NCI-H2196 treated with DMSO at 0.1 percent for 48 hours (cell line): Measurements from ENCODE around the gene RNMT.
"Not testable (repeated sequence)": the region's sequence is repeated elsewhere in the genome, so short reads cannot be mapped to it uniquely, and the experiment has no call there.

Experiments used
- DNase-seq: peaks from one replicate; lab custom pipeline; 2025; ENCODE audit not compliant: unreplicated experiment; lab: John Stamatoyannopoulos, UW

The RNMT gene

DNA sequence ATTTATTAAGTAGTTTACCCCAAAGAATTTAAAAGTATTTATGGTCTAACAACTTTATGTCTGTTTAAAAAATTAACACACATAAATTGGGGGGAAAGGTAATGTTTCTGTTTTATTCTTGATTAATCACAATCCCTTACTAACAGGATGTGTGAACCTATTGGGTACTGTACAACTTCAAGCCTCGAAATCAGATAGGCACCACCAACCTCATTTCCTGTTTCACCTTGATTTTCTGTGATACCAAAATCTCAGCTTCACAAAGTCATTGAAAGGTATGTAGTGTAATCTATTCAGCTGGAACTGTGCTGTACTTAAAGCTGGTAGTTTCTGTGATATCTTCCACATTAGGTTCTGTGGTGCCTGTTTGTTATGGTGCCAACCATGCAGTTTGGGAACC lies 4.0 kb downstream of the RNMT start:
- no peak for DNase-seq

DNA sequence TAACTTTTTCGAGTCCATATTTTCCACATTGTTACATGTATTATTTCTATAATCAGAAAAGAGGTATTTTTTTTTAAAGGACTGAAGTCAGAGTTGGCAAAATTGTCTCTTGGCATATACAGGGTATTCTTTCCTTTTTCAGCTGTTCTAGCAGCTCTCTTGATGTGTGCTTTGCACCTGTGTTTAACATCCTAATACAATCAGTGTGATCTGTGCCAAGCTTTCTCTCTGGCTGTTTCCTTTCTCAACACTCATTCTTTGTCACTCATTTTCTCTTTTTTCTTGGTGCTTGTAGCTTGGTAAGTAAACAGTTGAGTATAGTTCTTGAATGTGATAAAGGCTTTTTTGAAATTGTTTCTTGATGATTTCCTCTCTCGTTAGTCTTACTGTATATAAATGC lies 9.2 kb downstream of the RNMT start:
- DNase-seq = no peak

DNA sequence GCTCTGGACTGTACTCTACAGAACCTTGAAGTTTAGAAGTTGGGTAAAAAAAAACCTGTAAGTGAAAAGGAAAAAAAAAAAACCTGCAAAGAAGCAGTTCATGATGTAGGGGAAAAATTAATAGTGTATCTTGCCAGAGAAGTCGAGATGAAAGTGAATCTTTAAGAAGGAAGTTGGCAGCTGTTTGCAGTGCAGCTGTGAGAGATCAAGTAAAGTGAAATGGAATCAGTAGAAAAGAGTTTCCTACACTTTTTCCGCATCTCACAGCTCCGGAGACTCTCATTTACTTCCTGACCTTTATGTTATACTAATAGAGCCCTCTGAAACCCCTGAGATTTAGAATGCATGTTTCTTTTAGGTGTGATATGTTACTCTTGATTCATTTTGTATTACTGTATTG lies 19.2 kb downstream of the RNMT start:
- no peak for DNase-seq

DNA sequence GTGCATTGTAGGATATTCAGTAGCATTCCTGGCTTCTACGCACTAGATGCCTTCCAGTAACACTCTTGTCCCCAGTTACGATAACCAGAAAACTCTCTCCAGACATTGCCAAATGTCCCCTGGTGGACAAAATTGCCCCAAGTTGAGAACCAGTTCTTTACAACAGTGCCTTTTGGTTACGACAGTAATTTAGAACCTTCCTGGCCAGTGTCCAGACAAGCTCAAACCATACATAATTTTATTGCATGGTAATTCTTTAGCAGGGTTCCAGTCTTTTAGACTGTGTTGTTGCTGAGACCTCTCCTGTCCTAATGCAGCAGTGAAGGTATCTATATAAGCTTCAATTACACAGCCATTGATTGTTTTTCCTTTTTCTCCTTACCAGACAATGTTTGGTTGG lies 20.2 kb downstream of the RNMT start:
- no peak for DNase-seq

DNA sequence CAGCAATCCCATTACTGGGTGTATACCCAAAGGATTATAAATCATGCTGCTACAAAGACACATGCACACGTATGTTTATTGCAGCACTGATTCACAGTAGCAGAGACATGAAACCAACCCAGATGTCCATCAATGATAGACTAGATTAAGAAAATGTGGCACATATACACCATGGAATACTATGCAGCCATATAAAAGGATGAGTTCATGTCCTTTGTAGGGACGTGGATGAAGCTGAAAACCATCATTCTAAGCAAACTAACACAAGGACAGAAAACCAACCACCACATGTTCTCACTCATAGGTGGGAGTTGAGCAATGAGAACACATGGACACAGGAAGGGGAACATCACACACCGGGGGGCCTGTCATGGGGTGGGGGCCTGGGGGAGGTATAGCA lies 25.1 kb downstream of the RNMT start:
- not testable (repeated sequence) for DNase-seq

DNA sequence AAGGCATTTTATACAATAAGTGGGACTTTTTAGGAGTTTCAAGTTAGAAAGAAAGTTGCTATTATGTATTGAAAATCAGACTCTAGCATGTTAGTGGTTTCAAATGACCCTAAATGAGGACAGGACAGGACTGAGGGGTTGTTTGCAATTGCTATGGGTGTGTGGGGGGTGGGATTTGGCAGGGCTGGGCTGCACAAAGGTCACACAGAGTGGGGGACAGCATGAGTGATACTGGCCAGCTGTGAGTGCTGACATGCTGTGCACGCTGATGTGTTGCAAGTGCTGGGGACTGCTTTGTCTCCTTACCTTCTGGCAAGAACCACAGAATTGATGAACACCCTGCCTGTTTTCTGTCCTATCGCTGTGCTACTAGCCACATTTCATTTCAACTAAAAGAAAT lies 29.8 kb downstream of the RNMT start:
- DNase-seq = no peak

DNA sequence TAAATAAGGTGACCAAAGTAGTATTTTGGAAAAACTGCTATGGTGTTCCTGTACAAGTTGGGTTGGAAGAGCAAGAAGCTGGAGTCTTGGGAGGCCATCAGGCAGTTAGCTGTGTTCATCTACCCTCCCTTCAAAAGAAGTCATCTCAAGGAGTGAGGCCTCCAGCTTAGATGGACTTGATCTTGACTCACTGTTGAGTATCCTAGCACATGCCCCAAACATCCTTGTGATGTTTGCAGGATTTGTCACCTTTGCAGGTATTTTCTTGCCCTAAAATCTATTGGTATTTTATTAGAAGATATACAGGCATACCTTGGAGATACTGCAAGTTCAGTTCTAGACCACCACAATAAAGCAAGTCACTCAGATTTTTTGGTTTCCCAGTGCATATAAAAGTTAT lies 30.2 kb downstream of the RNMT start:
- no peak for DNase-seq

DNA sequence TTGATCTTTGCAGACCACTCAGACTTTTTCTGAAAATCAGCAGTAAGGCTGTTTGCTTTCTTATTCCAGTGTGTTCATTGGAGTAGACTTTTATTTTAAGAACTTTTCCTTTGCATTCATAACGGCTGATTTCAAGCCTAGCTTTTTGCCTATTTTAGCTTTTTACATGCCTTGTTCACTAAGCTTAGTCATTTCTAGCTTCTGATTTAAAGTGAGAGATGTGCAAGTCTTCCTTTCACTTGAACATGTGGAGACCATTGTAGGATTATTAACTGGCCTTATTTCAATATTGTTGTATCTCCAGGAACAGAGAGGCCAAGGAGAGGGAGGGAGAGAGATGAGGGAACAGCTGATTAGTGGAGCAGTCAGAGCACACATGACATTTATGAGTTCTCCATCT lies 32.1 kb downstream of the RNMT start:
- DNase-seq = no peak

DNA sequence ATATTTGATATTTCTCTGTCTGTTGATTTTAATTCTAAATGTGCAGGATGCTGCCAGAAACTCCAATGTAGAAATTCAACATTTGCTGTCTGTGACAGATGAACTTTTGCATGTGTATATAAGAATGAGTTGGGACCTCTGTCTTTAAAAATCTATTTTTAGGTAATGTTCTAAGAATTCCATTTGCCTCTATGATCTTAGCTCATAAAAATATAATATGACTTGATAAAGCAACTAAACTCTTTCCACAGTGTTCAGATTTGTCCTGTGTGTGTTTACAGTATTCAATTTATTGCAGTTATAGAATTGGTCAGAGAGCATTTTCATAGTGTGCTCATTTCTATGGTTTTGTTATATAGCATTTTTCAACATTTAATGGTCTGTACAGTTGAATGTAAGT lies 33.6 kb downstream of the RNMT start:
- DNase-seq = no peak

DNA sequence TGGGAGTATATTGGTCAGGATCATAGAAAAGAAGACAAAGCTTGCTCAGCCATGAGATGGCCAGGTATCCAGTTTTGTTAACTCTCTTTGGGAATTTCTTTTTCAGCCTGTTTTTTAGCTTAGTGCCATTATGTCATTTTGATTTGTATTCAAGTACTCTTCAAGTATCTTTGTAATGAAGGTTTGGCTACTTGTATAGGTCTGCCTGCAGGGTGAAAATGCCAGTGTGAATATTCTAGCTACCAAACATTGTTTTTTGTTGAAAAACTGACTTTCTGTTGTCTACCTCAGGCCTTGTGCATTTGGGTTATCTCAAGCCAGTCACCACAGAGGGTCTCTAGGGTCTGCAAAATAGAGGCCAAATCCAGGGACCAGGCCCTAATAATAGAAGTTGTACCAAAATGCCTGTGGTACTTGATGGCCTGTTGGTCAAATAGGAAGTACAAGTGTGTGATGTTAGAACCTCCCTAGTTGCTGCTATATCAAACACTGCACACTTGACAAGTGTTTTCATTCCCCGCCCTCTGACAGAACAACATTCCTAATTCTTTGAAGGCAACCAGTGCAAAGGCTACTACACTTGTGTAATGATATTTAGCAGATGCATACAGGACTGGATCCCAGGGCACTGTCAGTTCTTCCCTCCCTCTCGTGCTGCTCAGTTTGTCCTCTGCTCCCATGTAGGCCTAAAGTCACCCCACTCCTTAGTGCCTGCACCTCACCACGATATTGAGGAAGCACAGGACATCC lies 36.4 kb downstream of the RNMT start:
- DNase-seq = no peak

DNA sequence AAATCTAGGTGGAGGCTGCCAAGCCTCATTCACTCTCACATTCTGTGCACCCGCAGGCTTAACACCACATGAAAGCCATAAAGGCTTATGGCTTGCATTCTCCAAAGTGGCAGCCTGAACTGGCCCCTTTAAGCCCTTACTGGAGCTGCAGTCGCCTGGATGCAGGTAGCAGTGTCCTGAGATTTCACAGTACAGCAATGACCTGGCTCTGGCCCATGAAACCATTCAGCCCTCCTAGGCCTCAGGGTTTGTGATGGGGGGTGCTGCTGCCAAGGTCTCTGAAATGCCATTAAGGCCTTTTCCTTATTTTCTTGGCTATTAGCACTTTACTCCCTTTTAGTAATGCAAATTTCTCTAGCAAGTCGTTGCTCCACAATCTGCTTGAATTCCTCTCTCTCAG lies 48.6 kb downstream of the RNMT start:
- no peak for DNase-seq

DNA sequence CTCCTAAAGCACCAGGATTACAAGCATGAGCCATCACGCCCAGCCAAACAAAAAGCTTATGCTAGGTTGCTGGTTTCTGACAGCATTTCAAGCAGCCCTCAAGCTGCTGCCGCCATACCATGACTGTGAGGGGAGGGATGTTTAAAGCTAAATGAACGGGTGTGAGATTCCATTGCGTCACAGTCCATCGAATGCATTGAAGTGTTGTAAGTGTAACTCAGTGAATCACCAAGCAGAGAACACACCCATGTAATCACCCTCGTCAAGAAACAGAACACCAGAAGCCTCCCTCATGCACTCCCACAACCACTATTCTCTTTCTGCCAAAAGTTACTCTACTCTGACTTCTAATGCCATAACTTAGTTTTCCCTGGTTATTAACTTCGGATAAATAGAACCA lies 64.7 kb downstream of the RNMT start:
- no peak for DNase-seq

DNA sequence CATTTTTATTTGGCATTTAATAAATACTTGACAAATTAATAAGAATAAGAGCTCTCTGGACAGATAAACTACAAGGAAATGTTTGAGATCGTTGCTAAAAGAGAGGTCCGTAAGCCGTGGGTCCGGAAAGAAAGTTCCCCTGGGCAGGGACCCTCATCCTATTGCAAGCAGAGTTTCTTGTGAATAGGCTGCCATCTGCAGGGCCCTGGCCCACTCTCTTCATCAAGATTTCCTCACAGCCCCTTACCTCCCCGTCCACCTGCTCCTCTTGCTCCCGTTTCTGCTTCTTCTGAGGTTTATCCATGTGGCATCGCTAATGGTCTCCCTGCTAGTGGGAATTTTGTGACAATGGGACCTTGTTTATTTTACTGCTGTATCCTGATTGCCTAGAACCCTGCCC lies 67.3 kb downstream of the RNMT start:
- DNase-seq = no peak

DNA sequence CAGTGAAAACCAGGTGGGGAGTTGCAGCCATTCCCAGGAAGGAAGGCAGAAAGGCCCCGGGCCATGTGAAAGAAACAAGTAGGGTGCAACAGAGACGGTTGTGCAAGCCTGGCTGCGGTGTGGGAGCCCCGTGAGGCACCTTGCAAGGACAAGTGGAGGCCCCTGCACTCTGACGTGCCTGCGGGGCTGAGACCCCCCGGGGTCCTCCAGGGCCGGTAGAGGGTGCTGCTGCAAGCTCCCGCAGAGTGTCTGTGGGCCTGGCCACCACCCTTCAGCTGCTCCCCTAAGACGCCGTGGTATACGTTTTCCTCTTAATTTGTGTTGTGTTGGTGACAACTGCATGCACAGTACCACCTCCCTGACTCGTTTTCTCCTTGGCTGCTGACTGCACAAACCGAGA lies 70.0 kb downstream of the RNMT start:
- no peak for DNase-seq

DNA sequence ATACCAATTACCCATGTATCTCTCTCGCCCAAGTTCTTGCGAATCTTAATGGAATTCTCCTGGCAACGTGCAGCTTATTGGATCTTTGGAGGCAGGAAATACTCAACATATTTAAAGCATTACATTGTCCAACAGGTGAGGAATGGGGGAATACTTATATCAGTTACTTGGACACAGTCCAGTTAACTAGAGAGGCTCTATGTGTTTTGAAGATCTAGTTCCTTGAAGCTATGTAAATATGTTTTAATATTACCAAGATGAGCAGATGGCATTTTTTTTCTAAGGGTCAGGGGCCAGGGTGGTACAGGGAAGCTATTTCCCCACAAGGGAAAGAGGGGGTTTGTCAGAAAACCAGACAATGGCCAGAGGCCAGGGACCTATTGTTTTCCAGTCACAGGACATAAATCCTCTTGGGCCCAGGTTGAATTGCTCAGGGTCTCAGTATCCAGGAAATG lies 70.7 kb downstream of the RNMT start:
- peak; percentile 29 for DNase-seq

DNA sequence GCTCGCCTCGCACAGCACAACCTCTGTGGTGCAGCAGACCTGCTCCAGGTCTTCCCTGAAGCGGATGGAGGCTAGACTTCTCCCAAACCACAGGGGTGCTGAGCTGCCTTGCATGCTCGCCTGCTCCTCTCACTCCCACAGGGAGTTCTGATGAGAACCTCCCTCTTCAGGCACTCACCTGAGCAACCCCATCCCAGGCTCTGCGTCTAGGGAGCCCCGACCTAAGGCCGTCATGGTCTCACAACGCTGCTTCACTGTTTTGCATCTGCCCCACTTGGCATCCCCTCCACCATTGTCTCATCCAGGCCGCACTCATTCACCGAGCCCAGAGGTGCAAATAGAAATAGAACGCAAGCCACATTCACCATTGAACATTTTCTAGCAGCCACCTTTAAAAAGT lies 72.9 kb downstream of the RNMT start:
- no peak for DNase-seq

DNA sequence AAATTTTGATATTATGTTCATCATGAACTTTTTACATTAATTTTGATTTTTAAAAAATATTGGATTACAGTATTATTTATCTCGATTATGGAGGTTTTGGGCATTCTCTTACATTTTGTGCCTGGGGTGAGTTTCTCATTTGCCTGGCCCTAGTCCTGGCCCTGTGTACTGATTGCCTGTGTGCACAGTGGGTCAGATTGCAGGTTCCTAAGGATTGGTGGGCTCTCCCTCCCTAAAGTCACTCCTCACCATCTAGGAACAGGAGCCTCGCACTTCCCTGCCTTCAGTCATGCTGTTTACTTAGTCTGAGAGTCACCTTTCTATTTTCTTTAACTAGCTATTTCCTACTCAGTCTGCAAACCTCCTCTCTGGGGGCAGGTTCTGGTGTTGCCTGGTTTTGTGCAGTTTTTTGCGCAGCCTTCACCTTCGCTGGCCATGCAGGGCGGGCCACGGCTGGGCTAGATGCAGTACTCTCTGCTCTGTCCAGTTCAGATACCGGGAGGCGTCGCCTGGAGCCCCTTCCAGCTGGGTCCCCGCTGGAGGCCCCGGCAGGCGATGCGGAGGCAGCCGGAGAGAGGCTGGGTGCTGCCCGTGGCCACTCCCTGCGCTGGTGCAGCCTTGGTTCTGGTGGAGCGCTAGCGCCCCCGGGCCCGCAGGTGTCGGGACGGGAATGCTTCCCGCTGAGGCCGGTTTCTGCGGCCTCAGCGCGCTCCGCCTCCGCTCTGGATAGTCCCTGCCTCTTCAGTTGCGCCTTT lies 74.2 kb downstream of the RNMT start:
- DNase-seq = peak; percentile 52

DNA sequence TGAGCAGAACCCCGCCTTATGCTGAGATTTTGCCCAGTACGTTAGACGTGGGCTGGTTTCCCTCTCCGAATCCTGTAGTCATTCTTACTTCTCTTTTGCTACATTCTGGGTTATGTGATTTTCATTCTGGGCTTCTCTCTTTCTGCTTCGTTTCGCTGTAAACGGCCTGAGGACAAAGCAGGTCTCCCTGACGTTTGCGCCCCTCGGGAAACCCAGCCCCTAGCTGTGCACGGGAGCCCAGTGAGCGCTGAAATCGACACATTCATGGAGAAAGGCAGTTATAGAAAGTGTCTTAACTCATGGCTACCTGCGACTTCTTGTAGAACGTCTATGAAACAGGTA lies 74.8 kb downstream of the RNMT start:
- DNase-seq = no peak

DNA sequence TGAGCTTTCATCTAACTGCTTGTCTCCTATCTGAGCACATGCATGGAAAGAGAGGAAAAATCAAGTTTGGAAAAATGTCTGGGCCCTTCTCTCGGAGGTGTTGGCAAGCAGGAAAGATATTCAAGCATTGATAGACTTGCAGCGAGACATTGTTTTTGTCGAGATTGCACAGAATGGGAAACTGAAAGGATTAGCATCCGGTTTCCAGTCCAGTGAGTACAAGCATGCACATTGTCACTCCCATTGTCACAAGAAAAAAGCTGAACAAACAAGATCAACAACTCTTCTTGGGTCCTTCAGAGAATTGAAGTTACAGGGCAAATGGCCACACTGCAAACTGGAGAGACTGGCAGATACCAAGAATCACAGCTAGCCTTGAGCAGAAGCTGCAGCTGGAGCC lies 77.8 kb downstream of the RNMT start:
- DNase-seq = no peak

DNA sequence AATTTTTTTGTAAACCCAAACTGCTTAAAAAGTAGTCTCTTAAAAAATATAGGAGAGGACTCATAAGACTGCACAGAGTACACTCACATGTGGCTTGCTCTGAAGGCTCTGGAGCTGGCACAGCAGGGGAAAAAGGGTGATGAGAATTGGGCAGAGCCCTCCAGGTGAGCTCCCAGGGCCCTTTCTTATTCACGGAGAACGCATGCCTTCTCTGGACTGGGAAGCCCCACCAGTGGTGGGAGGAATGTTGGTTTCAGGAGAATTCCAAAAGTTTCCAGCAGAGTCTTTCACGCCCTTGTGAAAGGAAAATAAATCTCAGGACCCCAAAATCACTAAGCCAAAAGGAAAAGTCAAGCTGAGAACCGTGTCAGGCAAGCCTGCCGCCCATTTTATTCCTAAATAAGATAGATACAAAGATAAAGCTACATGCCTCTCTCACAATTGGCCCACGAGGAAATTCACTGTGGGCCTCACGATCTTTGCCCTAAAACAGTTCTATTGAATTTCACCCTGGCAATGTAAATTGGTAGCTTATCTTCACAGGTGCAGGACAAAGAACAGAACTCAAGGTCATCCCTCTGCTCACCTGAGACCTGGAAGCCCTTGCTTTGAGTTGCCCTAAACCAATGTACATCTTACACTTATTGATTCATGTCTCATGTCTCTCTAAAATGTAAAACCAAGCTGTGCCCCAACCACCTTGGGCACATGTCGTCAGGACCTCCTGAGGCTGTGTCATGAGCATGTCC lies 82.0 kb downstream of the RNMT start:
- DNase-seq = no peak

DNA sequence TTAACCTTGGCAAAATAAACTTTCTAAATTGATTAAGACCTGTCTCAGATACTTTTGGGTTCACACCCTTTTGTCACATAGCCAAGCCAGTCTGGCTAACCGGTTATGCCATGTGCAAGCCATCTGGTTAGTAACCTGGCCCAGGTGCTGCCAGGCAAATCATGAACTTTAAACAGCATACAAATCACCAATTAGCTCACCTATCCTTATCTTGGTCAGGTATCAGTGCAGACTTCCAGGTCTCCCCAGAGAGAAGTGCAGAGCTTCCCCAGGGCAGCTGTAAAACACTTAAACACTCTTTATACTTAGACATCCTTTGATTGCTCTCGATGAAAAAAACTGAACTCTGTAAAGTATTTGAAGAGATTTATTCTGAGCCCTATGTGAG lies 82.6 kb downstream of the RNMT start:
- DNase-seq = no peak
